Endothelial cell of umbilical vein (primary cell): Measurements from ENCODE around the gene PLEKHG7. TPM values are rescaled to one million over a fixed set of nuclear protein-coding genes. Genes with fewer than 3 reads are reported as not detected.

Experiments used
- BruUV-seq: library from RNA; stranded (reverse); fragments of 400-500 nt; replicated peaks from 2 replicates; lab custom pipeline; 2021; lab: Mats Ljungman, UMichigan
- CTCF ChIA-PET: fragments of 300-600, 350-600 bp; sonication (Branson Sonifier 250); formaldehyde crosslinking; loops from one replicate; lab custom pipeline; 2021; ENCODE audit warnings: antibody characterized with exemption, inconsistent platforms; lab: Charles Lee
- POLR2A ChIA-PET: fragments of 300-600, 350-600 bp; sonication (Branson Sonifier 250); formaldehyde crosslinking; loops from one replicate; lab custom pipeline; 2021; ENCODE audit warnings: antibody characterized with exemption, inconsistent platforms; lab: Charles Lee
- DNase-seq: peaks from one replicate; pipeline ENCODE4 v3.0.0-alpha.2; 2011; ENCODE audit warnings: low read depth, low spot score
- FAIRE-seq: peaks from 2 replicates; lab custom pipeline; 2011; peaks lifted over from hg19 to GRCh38; lab: Jason Lieb, UNC
- H2AFZ ChIP-seq: 2 replicates; pipeline ENCODE4 v1.6.0; 2012; ENCODE audit warnings: low read depth, low read length, control low read depth, inconsistent platforms
- H3K27ac ChIP-seq: 2 replicates; pipeline ENCODE4 v1.5.1; 2011; ENCODE audit warnings: low read depth, mild to moderate bottlenecking, control low read depth, low read length, moderate library complexity; ENCODE audit not compliant: insufficient read depth
- H3K27me3 ChIP-seq, 2 experiments: 2 replicates each; pipeline versions ENCODE4 v1.6.0 to v1.6.1; 2011; ENCODE audit warnings: low read length in 2 of 2, mixed read lengths in 1 of 2; ENCODE audit not compliant: control insufficient read depth in 2 of 2, insufficient read depth in 2 of 2
- H3K36me3 ChIP-seq, 2 experiments: 2 replicates in 1 of 2; 3 replicates in 1 of 2; pipeline ENCODE4 v1.5.1; 2011; ENCODE audit warnings: low read length in 2 of 2, mild to moderate bottlenecking in 1 of 2, moderate library complexity in 1 of 2; ENCODE audit not compliant: control insufficient read depth in 2 of 2, insufficient read depth in 2 of 2; ENCODE audit errors: extremely low read depth in 1 of 2
- H3K4me1 ChIP-seq: 3 replicates; pipeline ENCODE4 v1.5.1; 2011; ENCODE audit warnings: mild to moderate bottlenecking, low read length; ENCODE audit not compliant: control insufficient read depth, insufficient read depth; ENCODE audit errors: extremely low read depth
- H3K4me2 ChIP-seq: 2 replicates; pipeline ENCODE4 v1.6.1; 2011; ENCODE audit warnings: low read length, control low read depth, mixed read lengths; ENCODE audit not compliant: insufficient read depth
- H3K4me3 ChIP-seq, 3 experiments: fragments of 200-600 bp in 1 of 3; sonication (generic), shearing (Covaris generic) in 1 of 3; replicated peaks in 1 of 3; 2 replicates each; pipeline ENCODE4 v1.5.1; 2011 to 2016; ENCODE audit warnings: control low read depth in 3 of 3, low read length in 3 of 3, mild to moderate bottlenecking in 2 of 3, inconsistent platforms in 1 of 3, low read depth in 1 of 3, moderate library complexity in 1 of 3; ENCODE audit not compliant: insufficient read depth in 1 of 3
- H3K79me2 ChIP-seq: 2 replicates; pipeline ENCODE4 v1.6.0; 2012; ENCODE audit warnings: low read length, inconsistent platforms; ENCODE audit not compliant: control insufficient read depth, insufficient read depth
- H3K9ac ChIP-seq: replicated peaks from 2 replicates; pipeline ENCODE3; 2011; ENCODE audit warnings: low read length, control low read depth; ENCODE audit not compliant: insufficient read depth; ENCODE audit errors: extremely low read depth
- H3K9me1 ChIP-seq: replicated peaks from 3 replicates; pipeline ENCODE4 v1.6.0; 2011; ENCODE audit warnings: mild to moderate bottlenecking, low read length; ENCODE audit not compliant: control insufficient read depth, insufficient read depth; ENCODE audit errors: extremely low read depth
- H3K9me3 ChIP-seq: replicated peaks from 2 replicates; pipeline ENCODE4 v1.5.1; 2012; ENCODE audit warnings: low read length, inconsistent platforms; ENCODE audit not compliant: control insufficient read depth, insufficient read depth
- H4K20me1 ChIP-seq: replicated peaks from 2 replicates; pipeline ENCODE3; 2011; ENCODE audit warnings: mild to moderate bottlenecking, low read length; ENCODE audit not compliant: control insufficient read depth, insufficient read depth; ENCODE audit errors: extremely low read depth
- CTCF ChIP-seq, 2 donors: IDR thresholded peaks; 1 replicate in 1 of 2; 2 replicates in 1 of 2; pipeline ENCODE4 v1.5.1; 2011; ENCODE audit warnings: low read length in 2 of 2, mild to moderate bottlenecking in 2 of 2, moderate library complexity in 2 of 2, control low read depth in 1 of 2, inconsistent platforms in 1 of 2, low read depth in 1 of 2; ENCODE audit not compliant: insufficient read depth in 1 of 2; ENCODE audit errors: extremely low read depth in 1 of 2
- EZH2 ChIP-seq: IDR thresholded peaks from 2 replicates; pipeline ENCODE4 v1.6.1; 2012; ENCODE audit warnings: borderline replicate concordance, low read depth, mild to moderate bottlenecking, moderate library complexity, low read length, inconsistent platforms; ENCODE audit not compliant: severe bottlenecking
- FOS ChIP-seq: IDR thresholded peaks from 2 replicates; pipeline ENCODE4 v1.6.1; 2011; ENCODE audit warnings: mild to moderate bottlenecking, low read length, moderate library complexity, borderline replicate concordance; ENCODE audit not compliant: insufficient read depth
- GATA2 ChIP-seq: IDR thresholded peaks from 2 replicates; pipeline ENCODE4 v1.7.0; 2011; ENCODE audit warnings: low read depth, mild to moderate bottlenecking, moderate library complexity, mixed read lengths, low read length; ENCODE audit not compliant: insufficient read length, insufficient read depth
- JUN ChIP-seq: IDR thresholded peaks from 2 replicates; pipeline ENCODE4 v1.6.1; 2011; ENCODE audit warnings: borderline replicate concordance, low read depth; ENCODE audit not compliant: insufficient read length, insufficient read depth
- MAX ChIP-seq: IDR thresholded peaks from 2 replicates; pipeline ENCODE4 v1.6.1; 2011; ENCODE audit not compliant: insufficient read depth, insufficient read length
- MYC ChIP-seq: IDR thresholded peaks from one replicate; pipeline ENCODE4 v1.6.1; 2011; ENCODE audit warnings: mild to moderate bottlenecking, low read depth, low read length
- POLR2A ChIP-seq: IDR thresholded peaks from 2 replicates; pipeline ENCODE4 v1.6.1; 2012; ENCODE audit warnings: low read depth, mild to moderate bottlenecking, control low read depth, low read length
- POLR2AphosphoS5 ChIP-seq: IDR thresholded peaks from 2 replicates; pipeline ENCODE4 v1.6.1; 2012; ENCODE audit warnings: low read depth, mild to moderate bottlenecking, control low read depth, low read length, moderate library complexity; ENCODE audit not compliant: insufficient read depth
- dilution Hi-C: fragments of 300-500 bp; cut with MboI; formaldehyde crosslinking; loops from one replicate; pipeline ENCODE4 v1.15.0; 2019; ENCODE audit warnings: low sequenced_read_pairs; ENCODE audit not compliant: extremely low pct_ligation_motif_present
- intact Hi-C: fragments of 100-400 bp; cut with micrococcal nuclease; formaldehyde crosslinking; loops from one replicate; pipeline ENCODE4 v1.10.0; 2022
- polyA plus RNA-seq, 4 experiments: library from polyadenylated mRNA; depleted of rRNA in 3 of 4; stranded (reverse) in 3 of 4; unstranded in 1 of 4; fragments of >200 nt; gene quantifications; 2 replicates each; pipeline versions ENCODE4 v1.2.1 to v1.2.3, GENCODE V29; 2011 to 2012; ENCODE audit warnings: missing spikeins in 1 of 4
- total RNA-seq: library from RNA; stranded (reverse); gene quantifications from 2 replicates; pipeline ENCODE4 v1.2.3, GENCODE V29; 2021

Gene PLEKHG7
- total and polyA plus RNA-seq, 2 donors (not counting 3 experiments of a cell fraction or from before 2014, with no cell fraction given) = not detected

DNA sequence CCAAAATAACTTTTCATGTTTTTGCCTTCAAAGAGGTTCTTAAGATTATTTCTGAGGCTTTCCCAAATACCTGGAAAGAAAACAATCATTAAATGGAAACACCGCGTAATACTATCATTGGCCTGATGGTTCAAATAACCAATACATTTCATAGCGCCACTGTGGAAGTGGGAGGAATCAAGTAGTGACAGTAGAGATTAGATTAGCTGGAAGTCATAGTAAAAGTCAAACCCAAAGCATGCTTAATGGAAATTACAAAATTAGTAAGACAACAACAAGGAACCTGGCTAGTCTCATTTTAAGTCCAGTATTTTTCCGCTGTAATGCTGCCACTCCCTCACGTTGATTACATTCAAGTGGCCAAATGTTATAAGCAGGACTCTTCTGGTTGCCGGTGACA lies 41.5 kb upstream of the PLEKHG7 start:
- H4K20me1 ChIP-seq = no peaks in the 10 kb centered on the region
- no peak overlapping the region for H3K9ac ChIP-seq
- no peak for DNase-seq
- no peak overlapping the region for H3K27ac ChIP-seq
- ChIA-PET POLR2A (no interaction called here), CTCF (no interaction called here)
- intact Hi-C loops = no loop called here
- TF ChIP-seq JUN (no peak), GATA2 (no peak), MYC (no peak), MAX (no peak), POLR2A (no peak), POLR2AphosphoS5 (no peak), CTCF (IDR thresholded peaks at IDR 0.05; ENCODE audit: extremely low read depth in 1 of 2, insufficient read depth in 1 of 2, low read depth in 1 of 2, low read length in 2 of 2) (no peak), FOS (no peak), EZH2 (no peak)
- H3K9me1 ChIP-seq = no peaks in the 10 kb centered on the region
- H2AFZ ChIP-seq = no peak overlapping the region
- H3K4me1 ChIP-seq = no peaks in the 10 kb centered on the region
- H3K36me3 ChIP-seq = no peaks in the 10 kb centered on the region
- no peak for FAIRE-seq
- H3K4me3 ChIP-seq = no peak overlapping the region
- no TSS peak for BruUV-seq
- dilution Hi-C loops = no loop called here
- H3K27me3 ChIP-seq = peaks cover 9 to 14% of the 10 kb centered on the region in 2 experiments
- H3K79me2 ChIP-seq = no peaks in the 10 kb centered on the region
- H3K9me3 ChIP-seq = no peaks in the 10 kb centered on the region
- H3K4me2 ChIP-seq = no peak overlapping the region
